ENCODE results near the gene SNUPN.

DNA sequence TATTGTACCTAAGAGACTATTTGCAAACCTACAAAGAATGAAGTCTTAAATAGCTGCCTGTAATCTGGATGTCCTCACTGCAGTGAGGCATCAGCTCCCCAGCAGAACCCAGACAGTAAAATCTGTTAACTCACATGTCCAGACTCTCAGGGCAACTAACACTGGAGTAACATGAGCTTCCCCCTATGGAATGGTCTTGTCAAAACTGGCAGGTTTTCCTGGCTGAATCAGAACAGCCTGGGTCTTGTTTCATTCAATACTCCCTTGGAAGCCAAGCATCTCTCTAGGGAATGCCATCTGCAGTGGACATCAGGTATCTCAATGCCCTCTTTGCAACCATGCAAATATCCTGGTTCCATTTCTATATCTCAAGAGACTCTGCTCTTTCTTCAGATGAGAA lies 70.8 kb downstream of the SNUPN start:
- TF ChIP-seq, protein P1, sequence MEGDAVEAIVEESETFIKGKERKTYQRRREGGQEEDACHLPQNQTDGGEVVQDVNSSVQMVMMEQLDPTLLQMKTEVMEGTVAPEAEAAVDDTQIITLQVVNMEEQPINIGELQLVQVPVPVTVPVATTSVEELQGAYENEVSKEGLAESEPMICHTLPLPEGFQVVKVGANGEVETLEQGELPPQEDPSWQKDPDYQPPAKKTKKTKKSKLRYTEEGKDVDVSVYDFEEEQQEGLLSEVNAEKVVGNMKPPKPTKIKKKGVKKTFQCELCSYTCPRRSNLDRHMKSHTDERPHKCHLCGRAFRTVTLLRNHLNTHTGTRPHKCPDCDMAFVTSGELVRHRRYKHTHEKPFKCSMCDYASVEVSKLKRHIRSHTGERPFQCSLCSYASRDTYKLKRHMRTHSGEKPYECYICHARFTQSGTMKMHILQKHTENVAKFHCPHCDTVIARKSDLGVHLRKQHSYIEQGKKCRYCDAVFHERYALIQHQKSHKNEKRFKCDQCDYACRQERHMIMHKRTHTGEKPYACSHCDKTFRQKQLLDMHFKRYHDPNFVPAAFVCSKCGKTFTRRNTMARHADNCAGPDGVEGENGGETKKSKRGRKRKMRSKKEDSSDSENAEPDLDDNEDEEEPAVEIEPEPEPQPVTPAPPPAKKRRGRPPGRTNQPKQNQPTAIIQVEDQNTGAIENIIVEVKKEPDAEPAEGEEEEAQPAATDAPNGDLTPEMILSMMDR (IDR thresholded peaks at IDR 0.05 in 2 of 3, conservative IDR thresholded peaks at IDR 0.05 in 1 of 3; ENCODE audit: control insufficient read depth in 2 of 3, extremely low read depth in 1 of 3, insufficient read depth in 1 of 3, low read depth in 3 of 3, low read length in 3 of 3) = no peak
- TF ChIP-seq RFX5 (IDR thresholded peaks at IDR 0.05; ENCODE audit: low read depth, low read length) = no peak
- TF ChIP-seq, protein P2, sequence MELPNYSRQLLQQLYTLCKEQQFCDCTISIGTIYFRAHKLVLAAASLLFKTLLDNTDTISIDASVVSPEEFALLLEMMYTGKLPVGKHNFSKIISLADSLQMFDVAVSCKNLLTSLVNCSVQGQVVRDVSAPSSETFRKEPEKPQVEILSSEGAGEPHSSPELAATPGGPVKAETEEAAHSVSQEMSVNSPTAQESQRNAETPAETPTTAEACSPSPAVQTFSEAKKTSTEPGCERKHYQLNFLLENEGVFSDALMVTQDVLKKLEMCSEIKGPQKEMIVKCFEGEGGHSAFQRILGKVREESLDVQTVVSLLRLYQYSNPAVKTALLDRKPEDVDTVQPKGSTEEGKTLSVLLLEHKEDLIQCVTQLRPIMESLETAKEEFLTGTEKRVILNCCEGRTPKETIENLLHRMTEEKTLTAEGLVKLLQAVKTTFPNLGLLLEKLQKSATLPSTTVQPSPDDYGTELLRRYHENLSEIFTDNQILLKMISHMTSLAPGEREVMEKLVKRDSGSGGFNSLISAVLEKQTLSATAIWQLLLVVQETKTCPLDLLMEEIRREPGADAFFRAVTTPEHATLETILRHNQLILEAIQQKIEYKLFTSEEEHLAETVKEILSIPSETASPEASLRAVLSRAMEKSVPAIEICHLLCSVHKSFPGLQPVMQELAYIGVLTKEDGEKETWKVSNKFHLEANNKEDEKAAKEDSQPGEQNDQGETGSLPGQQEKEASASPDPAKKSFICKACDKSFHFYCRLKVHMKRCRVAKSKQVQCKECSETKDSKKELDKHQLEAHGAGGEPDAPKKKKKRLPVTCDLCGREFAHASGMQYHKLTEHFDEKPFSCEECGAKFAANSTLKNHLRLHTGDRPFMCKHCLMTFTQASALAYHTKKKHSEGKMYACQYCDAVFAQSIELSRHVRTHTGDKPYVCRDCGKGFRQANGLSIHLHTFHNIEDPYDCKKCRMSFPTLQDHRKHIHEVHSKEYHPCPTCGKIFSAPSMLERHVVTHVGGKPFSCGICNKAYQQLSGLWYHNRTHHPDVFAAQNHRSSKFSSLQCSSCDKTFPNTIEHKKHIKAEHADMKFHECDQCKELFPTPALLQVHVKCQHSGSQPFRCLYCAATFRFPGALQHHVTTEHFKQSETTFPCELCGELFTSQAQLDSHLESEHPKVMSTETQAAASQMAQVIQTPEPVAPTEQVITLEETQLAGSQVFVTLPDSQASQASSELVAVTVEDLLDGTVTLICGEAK (IDR thresholded peaks at IDR 0.05; ENCODE audit: borderline replicate concordance) = no peak
- no peak for TF ChIP-seq ZNF24 (IDR thresholded peaks at IDR 0.05)
- TF ChIP-seq CEBPB (IDR thresholded peaks at IDR 0.05; ENCODE audit: borderline replicate concordance in 1 of 2, low read depth in 2 of 2, low read length in 2 of 2) = no peak
- TF ChIP-seq RCOR1 (conservative IDR thresholded peaks at IDR 0.05; ENCODE audit: low read depth, low read length) = no peak
- no peak for TF ChIP-seq ZBTB11 (CRISPR knock-in tag; IDR thresholded peaks at IDR 0.05)
- TF ChIP-seq TARDBP (IDR thresholded peaks at IDR 0.05; ENCODE audit: borderline replicate concordance) = no peak
